Measurements from ENCODE around the gene SMPD2.

DNA sequence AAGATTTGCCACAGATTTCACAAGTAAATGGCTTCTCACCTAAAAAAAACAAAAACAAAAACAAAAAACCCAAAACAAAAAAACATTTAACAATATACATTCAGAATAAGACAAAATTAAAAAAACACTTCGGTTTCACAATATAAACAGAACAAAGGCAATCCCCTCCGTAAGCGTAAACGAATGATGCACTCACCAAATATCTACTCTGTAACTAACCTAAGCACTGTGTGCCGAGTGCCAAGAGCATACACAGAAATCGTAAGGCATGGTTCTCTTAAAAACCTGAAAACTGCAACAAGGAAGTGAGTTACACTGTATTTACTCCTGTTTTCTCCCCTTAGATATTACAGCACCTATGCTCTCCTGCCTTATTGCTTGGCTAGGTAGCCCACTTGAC is 27.2 kb downstream of the SMPD2 start:
- TF ChIP-seq NFYB (IDR thresholded peaks at IDR 0.05; ENCODE audit: extremely low read depth, insufficient read length) (no peak), POLR2A (conservative IDR thresholded peaks at IDR 0.05) (no peak), ZMIZ1 (IDR thresholded peaks at IDR 0.05; ENCODE audit: low read depth in 2 of 2, low read length in 2 of 2) (no peak), FOXK1 (CRISPR knock-in tag; IDR thresholded peaks at IDR 0.05; ENCODE audit: borderline replicate concordance) (no peak), SMAD3 (CRISPR knock-in tag; conservative IDR thresholded peaks at IDR 0.05) (no peak), NR1H2 (CRISPR knock-in tag; IDR thresholded peaks at IDR 0.05) (no peak), SNAPC5 (CRISPR knock-in tag; IDR thresholded peaks at IDR 0.05) (no peak), ZFX (CRISPR knock-in tag; IDR thresholded peaks at IDR 0.05) (no peak), HNRNPUL1 (IDR thresholded peaks at IDR 0.05; ENCODE audit: low read length) (no peak), ZNF696 (CRISPR knock-in tag; conservative IDR thresholded peaks at IDR 0.05) (no peak)
- TF ChIP-seq, protein P1, sequence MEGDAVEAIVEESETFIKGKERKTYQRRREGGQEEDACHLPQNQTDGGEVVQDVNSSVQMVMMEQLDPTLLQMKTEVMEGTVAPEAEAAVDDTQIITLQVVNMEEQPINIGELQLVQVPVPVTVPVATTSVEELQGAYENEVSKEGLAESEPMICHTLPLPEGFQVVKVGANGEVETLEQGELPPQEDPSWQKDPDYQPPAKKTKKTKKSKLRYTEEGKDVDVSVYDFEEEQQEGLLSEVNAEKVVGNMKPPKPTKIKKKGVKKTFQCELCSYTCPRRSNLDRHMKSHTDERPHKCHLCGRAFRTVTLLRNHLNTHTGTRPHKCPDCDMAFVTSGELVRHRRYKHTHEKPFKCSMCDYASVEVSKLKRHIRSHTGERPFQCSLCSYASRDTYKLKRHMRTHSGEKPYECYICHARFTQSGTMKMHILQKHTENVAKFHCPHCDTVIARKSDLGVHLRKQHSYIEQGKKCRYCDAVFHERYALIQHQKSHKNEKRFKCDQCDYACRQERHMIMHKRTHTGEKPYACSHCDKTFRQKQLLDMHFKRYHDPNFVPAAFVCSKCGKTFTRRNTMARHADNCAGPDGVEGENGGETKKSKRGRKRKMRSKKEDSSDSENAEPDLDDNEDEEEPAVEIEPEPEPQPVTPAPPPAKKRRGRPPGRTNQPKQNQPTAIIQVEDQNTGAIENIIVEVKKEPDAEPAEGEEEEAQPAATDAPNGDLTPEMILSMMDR (IDR thresholded peaks at IDR 0.05 in 2 of 3, conservative IDR thresholded peaks at IDR 0.05 in 1 of 3; ENCODE audit: insufficient read depth in 2 of 3, low read depth in 1 of 3, low read length in 3 of 3): no peak
